ENCODE data around the gene RGS10.

GRCh38 chr10:119495545-119495944 is 47.0 kb downstream of the RGS10 start:
- no peak for TF ChIP-seq YY1 (IDR thresholded peaks at IDR 0.05; ENCODE audit: insufficient read depth, insufficient read length)
- no peak for TF ChIP-seq ZNF274 (IDR thresholded peaks at IDR 0.05; ENCODE audit: low read depth, low read length)
